GM12878 (cell line): ENCODE data around the gene CDYL2. TPM values are rescaled to one million over a fixed set of nuclear protein-coding genes. Genes with fewer than 3 reads are reported as not detected.

Experiments
- ATAC-seq: fragments of 200-7000 bp; cut with Tn5 transposase; 3 replicates; pipeline ENCODE4 v1.9.1; 2020; ENCODE audit warnings: mild to moderate bottlenecking, moderate library complexity
- BruUV-seq: library from RNA; stranded (reverse); fragments of 400-500 nt; replicated peaks from 2 replicates; lab custom pipeline; 2021; lab: Mats Ljungman, UMichigan
- CTCF ChIA-PET: fragments of 300-600 bp; sonication (Branson Sonifier 250); formaldehyde crosslinking; extraction: SDS; loops from one replicate; lab custom pipeline; 2021; ENCODE audit warnings: inconsistent platforms; lab: Yijun Ruan, JAX
- POLR2A ChIA-PET: fragments of 350-600 bp; formaldehyde crosslinking; extraction: SDS; loops from one replicate; lab custom pipeline; 2021; ENCODE audit warnings: inconsistent platforms; lab: Charles Lee
- RAD21 ChIA-PET: fragments of 300-600 bp; sonication (Branson Sonifier 250); formaldehyde crosslinking; loops from one replicate; lab custom pipeline; 2023; ENCODE audit warnings: antibody characterized with exemption; ENCODE audit not compliant: unreplicated experiment; lab: Charles Lee
- SMC1A ChIA-PET: fragments of 300-600 bp; sonication (Branson Sonifier 250); formaldehyde crosslinking; loops from one replicate; lab custom pipeline; 2023; ENCODE audit not compliant: unreplicated experiment, uncharacterized antibody; lab: Charles Lee
- DNase-seq: peaks from one replicate; pipeline ENCODE4 v3.0.0-alpha.2; 2011; ENCODE audit warnings: low read depth, low spot score
- FAIRE-seq: peaks from 3 replicates; lab custom pipeline; 2011; peaks lifted over from hg19 to GRCh38; lab: Jason Lieb, UNC
- H2AFZ ChIP-seq: 2 replicates; pipeline ENCODE4 v1.6.0; 2011; ENCODE audit warnings: low read depth, low read length, control low read depth; ENCODE audit not compliant: control insufficient read depth
- H3K27ac ChIP-seq: 2 replicates; pipeline ENCODE4 v1.5.1; 2011; ENCODE audit warnings: control low read depth; ENCODE audit not compliant: control insufficient read depth, insufficient read depth
- H3K27me3 ChIP-seq, 2 experiments: replicated peaks in 1 of 2; 2 replicates each; pipeline versions ENCODE4 v1.6.0 to v1.6.1; 2011; ENCODE audit warnings: low read length in 1 of 2; ENCODE audit not compliant: control insufficient read depth in 2 of 2, insufficient read depth in 2 of 2
- H3K36me3 ChIP-seq, 2 experiments: 2 replicates each; pipeline ENCODE4 v1.5.1; 2011; ENCODE audit warnings: low read length in 1 of 2; ENCODE audit not compliant: control insufficient read depth in 2 of 2, insufficient read depth in 2 of 2
- H3K4me1 ChIP-seq: 2 replicates; pipeline ENCODE4 v1.6.1; 2011; ENCODE audit warnings: mild to moderate bottlenecking, low read length, moderate library complexity, mixed read lengths; ENCODE audit not compliant: control insufficient read depth, insufficient read depth
- H3K4me2 ChIP-seq: 2 replicates; pipeline ENCODE4 v1.6.0; 2011; ENCODE audit warnings: control low read depth; ENCODE audit not compliant: control insufficient read depth, insufficient read depth
- H3K4me3 ChIP-seq: fragments of 200-600 bp; sonication (generic); 2 replicates; pipeline ENCODE4 v1.5.1; 2016
- H3K79me2 ChIP-seq: 2 replicates; pipeline ENCODE4 v1.6.0; 2011; ENCODE audit warnings: low read length; ENCODE audit not compliant: control insufficient read depth, insufficient read depth
- H3K9ac ChIP-seq: 2 replicates; pipeline ENCODE4 v1.8.0; 2011; ENCODE audit warnings: low read length, control low read depth, mixed read lengths; ENCODE audit not compliant: control insufficient read depth, insufficient read depth
- H3K9me3 ChIP-seq: replicated peaks from 3 replicates; pipeline ENCODE4 v1.5.1; 2011; ENCODE audit warnings: mild to moderate bottlenecking, low read length; ENCODE audit not compliant: control insufficient read depth, insufficient read depth
- H4K20me1 ChIP-seq: 2 replicates; pipeline ENCODE4 v1.6.0; 2011; ENCODE audit not compliant: control insufficient read depth, insufficient read depth
- CHD4 ChIP-seq: fragments of 200-600 bp; sonication (generic); IDR thresholded peaks from 2 replicates; pipeline ENCODE4 v1.6.1; 2016; ENCODE audit warnings: mild to moderate bottlenecking
- HDGF ChIP-seq: fragments of 450-650 bp; IDR thresholded peaks from 2 replicates; pipeline ENCODE4 v1.6.1; 2016; ENCODE audit warnings: antibody characterized with exemption
- MTA2 ChIP-seq: fragments of 450-650 bp; IDR thresholded peaks from 2 replicates; pipeline ENCODE4 v1.6.1; 2016; ENCODE audit warnings: low read depth, mild to moderate bottlenecking, moderate library complexity
- RBBP5 ChIP-seq: fragments of 200-600 bp; sonication (generic); conservative IDR thresholded peaks from 2 replicates; pipeline ENCODE4 v1.6.1; 2016
- RELA ChIP-seq: fragments of 450-650 bp; IDR thresholded peaks from 2 replicates; pipeline ENCODE4 v1.8.0; 2014; ENCODE audit warnings: borderline replicate concordance; ENCODE audit not compliant: partially characterized antibody
- TCF3 ChIP-seq: IDR thresholded peaks from 2 replicates; pipeline ENCODE4 v1.6.1; 2012; ENCODE audit warnings: low read depth, mild to moderate bottlenecking, low read length, borderline replicate concordance; ENCODE audit not compliant: insufficient read depth
- ZNF217 ChIP-seq: fragments of 450-650 bp; IDR thresholded peaks from 2 replicates; pipeline ENCODE4 v1.6.1; 2017; ENCODE audit warnings: antibody characterized with exemption, mild to moderate bottlenecking
- WGBS: methylation state at CpG from one replicate; pipeline ENCODE4 v1.1.6; 2016; ENCODE audit warnings: low lambda C conversion rate; ENCODE audit not compliant: insufficient replicate concordance, insufficient coverage; ENCODE audit errors: missing lambda C conversion rate; 5-methylcytosine and 5-hydroxymethylcytosine counted together
- in situ Hi-C: fragments of 300-500 bp; cut with MboI; formaldehyde crosslinking; loops from 9 replicates; pipeline ENCODE4 v1.14.3; 2018; ENCODE audit warnings: mixed read lengths
- intact Hi-C: fragments of 100-400 bp; cut with micrococcal nuclease; formaldehyde crosslinking; loops from one replicate; pipeline ENCODE4 v1.14.2; 2022; ENCODE audit not compliant: unreplicated experiment
- polyA plus RNA-seq, 11 experiments: library from polyadenylated mRNA; depleted of rRNA in 4 of 11; unstranded in 6 of 11; stranded (reverse) in 5 of 11; fragments of >200 nt; fragmentation: Nextera tagmentation in 4 of 11; fragmentation: Illumina TruSeq in 1 of 11; extraction: Ambion mirVana in 4 of 11; extraction: Trizol in 1 of 11; gene quantifications; 1 replicate in 1 of 11; 2 replicates in 10 of 11; pipeline versions ENCODE4 v1.2.1 to v1.2.3, GENCODE V29; 2011 to 2016; ENCODE audit warnings: inconsistent platforms in 2 of 11, missing spikeins in 2 of 11, low read depth in 1 of 11
- total RNA-seq, 4 experiments: library from RNA; depleted of rRNA in 3 of 4; stranded (reverse); fragments of >200 nt in 3 of 4; fragmentation: Illumina TruSeq in 1 of 4; extraction: Trizol in 1 of 4; gene quantifications; 2 replicates each; pipeline versions ENCODE4 v1.2.1 to v1.2.3, GENCODE V29; 2013 to 2021
- TF ChIP-seq, protein P1 (sequence below): fragments of 450-650 bp; formaldehyde crosslinking; IDR thresholded peaks from 2 replicates; pipeline ENCODE4 v1.5.0; 2022; ENCODE audit warnings: mild to moderate bottlenecking, missing genetic modification characterization
- TF ChIP-seq, protein P2 (sequence below): fragments of 450-650 bp; formaldehyde crosslinking; IDR thresholded peaks from 2 replicates; pipeline ENCODE4 v1.4.0; 2022; ENCODE audit warnings: mild to moderate bottlenecking, moderate library complexity

The CDYL2 gene
- total and polyA plus RNA-seq, 10 of the 15 experiments (the other 5 are each of a cell fraction or from before 2014, with no cell fraction given) = 0.27 to 22.9 (median 3.9) TPM

DNA sequence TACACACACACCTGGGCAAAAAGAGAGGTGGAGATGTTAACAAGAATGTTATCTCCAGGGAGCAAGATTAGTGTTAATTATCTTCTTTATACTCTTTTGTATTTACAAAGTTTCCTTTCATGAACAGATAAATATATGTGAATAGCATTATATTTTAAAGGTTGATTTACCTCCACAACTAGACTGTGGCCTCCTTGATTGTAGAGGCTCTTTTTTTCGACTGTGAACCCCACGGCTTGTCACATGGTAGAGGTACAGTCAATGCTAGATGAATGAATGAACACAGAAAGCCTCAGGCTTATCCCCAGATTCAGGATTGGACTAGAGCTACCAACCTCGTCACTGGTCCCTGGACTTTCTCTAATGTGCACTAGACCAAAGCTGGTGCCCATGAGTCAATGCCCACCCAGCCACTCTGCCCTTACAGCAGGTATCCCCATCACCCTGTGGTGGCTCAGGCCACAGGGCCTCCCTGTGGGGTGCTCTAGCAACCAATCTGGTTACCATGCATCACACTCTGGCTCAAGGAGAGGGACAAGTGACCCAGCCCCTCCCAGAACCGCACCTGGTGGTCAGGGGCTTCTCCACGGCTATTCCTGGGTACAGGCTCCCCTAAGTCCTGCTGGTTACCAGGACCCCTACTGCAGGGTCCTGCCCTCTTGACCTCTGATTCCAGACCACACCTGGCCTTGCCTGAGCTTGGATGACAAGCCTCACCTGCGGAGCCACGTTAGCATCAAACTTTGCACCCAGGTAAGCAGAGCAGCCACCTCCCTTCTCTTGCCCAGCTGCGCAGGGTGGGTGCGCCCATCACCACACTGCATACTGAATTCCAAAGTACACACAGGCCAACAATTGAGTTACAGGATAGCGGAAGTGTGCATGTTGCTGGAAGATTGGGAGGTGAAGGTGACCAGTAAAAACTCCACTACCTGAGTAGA, 101.0 kb downstream of the CDYL2 start (continued):
- TF ChIP-seq, protein P1, sequence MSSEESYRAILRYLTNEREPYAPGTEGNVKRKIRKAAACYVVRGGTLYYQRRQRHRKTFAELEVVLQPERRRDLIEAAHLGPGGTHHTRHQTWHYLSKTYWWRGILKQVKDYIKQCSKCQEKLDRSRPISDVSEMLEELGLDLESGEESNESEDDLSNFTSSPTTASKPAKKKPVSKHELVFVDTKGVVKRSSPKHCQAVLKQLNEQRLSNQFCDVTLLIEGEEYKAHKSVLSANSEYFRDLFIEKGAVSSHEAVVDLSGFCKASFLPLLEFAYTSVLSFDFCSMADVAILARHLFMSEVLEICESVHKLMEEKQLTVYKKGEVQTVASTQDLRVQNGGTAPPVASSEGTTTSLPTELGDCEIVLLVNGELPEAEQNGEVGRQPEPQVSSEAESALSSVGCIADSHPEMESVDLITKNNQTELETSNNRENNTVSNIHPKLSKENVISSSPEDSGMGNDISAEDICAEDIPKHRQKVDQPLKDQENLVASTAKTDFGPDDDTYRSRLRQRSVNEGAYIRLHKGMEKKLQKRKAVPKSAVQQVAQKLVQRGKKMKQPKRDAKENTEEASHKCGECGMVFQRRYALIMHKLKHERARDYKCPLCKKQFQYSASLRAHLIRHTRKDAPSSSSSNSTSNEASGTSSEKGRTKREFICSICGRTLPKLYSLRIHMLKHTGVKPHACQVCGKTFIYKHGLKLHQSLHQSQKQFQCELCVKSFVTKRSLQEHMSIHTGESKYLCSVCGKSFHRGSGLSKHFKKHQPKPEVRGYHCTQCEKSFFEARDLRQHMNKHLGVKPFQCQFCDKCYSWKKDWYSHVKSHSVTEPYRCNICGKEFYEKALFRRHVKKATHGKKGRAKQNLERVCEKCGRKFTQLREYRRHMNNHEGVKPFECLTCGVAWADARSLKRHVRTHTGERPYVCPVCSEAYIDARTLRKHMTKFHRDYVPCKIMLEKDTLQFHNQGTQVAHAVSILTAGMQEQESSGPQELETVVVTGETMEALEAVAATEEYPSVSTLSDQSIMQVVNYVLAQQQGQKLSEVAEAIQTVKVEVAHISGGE = no peak
- TF ChIP-seq ZNF217 (no peak), RELA (no peak), CHD4 (no peak)

DNA sequence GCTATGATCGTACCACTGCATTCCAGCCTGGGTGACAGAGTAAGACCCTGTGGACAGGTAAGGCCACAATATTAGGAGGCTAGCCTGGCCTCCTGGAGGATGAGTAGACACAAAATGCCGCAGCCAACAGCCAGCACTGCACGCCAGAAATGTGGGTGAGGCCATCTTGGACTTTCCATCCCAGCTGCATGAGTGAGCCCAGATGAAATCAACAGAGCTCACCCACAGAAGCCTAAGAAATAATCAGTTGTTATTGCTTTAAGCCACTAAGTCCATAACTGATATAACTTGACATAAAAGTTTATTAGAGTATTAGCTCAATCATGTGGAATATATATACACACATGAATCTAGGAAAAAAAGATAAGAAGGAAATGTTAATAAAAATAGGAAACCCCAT, 101.7 kb downstream of the CDYL2 start:
- H4K20me1 ChIP-seq = no peaks in the 10 kb centered on the region
- ChIA-PET CTCF (no interaction called here), POLR2A (no interaction called here), SMC1A (interaction anchor here (0.6 kb wide), 1 partner anchor 114 kb away, joined by 3 read pairs; no protein-coding TSS in a partner anchor), RAD21 (no interaction called here)
- H3K79me2 ChIP-seq = no peaks in the 10 kb centered on the region
- DNase-seq (no peak), ATAC-seq (no peak), FAIRE-seq (no peak)
- TF ChIP-seq, protein P2, sequence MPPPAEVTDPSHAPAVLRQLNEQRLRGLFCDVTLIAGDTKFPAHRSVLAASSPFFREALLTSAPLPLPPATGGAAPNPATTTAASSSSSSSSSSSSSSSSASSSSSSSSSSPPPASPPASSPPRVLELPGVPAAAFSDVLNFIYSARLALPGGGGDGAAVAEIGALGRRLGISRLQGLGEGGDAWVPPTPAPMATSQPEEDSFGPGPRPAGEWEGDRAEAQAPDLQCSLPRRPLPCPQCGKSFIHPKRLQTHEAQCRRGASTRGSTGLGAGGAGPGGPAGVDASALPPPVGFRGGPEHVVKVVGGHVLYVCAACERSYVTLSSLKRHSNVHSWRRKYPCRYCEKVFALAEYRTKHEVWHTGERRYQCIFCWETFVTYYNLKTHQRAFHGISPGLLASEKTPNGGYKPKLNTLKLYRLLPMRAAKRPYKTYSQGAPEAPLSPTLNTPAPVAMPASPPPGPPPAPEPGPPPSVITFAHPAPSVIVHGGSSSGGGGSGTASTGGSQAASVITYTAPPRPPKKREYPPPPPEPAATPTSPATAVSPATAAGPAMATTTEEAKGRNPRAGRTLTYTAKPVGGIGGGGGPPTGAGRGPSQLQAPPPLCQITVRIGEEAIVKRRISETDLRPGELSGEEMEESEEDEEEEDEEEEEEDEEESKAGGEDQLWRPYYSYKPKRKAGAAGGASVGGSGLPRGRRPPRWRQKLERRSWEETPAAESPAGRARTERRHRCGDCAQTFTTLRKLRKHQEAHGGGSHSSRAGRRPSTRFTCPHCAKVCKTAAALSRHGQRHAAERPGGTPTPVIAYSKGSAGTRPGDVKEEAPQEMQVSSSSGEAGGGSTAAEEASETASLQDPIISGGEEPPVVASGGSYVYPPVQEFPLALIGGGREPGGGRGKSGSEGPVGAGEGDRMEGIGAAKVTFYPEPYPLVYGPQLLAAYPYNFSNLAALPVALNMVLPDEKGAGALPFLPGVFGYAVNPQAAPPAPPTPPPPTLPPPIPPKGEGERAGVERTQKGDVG (CRISPR knock-in tag) = no peak
- TF ChIP-seq RBBP5 = no peak
- TF ChIP-seq MTA2 = no peak
- no peak for TF ChIP-seq TCF3
- TF ChIP-seq HDGF = no peak
- in situ Hi-C loops = no loop called here
- H3K4me1 ChIP-seq = no peaks in the 10 kb centered on the region; the same call in 1 of the 2 replicates
- 73% methylated on average over 3 of the region's 3 CpGs for WGBS
- H3K27me3 ChIP-seq = no peaks in the 10 kb centered on the region
- intact Hi-C loops = no loop called here
- no peaks in the 10 kb centered on the region for H3K9me3 ChIP-seq
- no peak overlapping the region for H3K4me3 ChIP-seq
- H3K4me2 ChIP-seq = no peak overlapping the region
- H2AFZ ChIP-seq = no peak overlapping the region
- H3K9ac ChIP-seq = no peak overlapping the region
- H3K36me3 ChIP-seq = no peaks in the 10 kb centered on the region
- BruUV-seq = no TSS peak
- no peak overlapping the region for H3K27ac ChIP-seq
